HL-60 (cell line): ENCODE data around the gene KAZALD1.

Source experiments
- DNase-seq, 2 experiments: peaks; one replicate each; pipeline ENCODE4 v3.0.0-alpha.2; 2010 to 2020; ENCODE audit warnings: low read depth in 1 of 2, low spot score in 1 of 2
- H3K27ac ChIP-seq: fragments of 250-450 bp; sonication (Bioruptor Pico); replicated peaks from 2 replicates; pipeline ENCODE4 v1.5.1; 2020; ENCODE audit warnings: mild to moderate bottlenecking, moderate library complexity
- H3K27me3 ChIP-seq: fragments of 250-450 bp; sonication (Bioruptor Pico); 2 replicates; pipeline ENCODE4 v1.5.1; 2021; ENCODE audit warnings: mild to moderate bottlenecking, moderate library complexity; ENCODE audit not compliant: insufficient read depth, poor library complexity, severe bottlenecking
- H3K4me3 ChIP-seq: replicated peaks from 2 replicates; pipeline ENCODE4 v1.5.1; 2011; ENCODE audit warnings: mild to moderate bottlenecking, control low read depth, low read length; ENCODE audit not compliant: insufficient read depth
- GABPA ChIP-seq: IDR thresholded peaks from 2 replicates; pipeline ENCODE4 v1.6.1; 2012; ENCODE audit warnings: low read depth
- POLR2AphosphoS5 ChIP-seq: IDR thresholded peaks from 2 replicates; pipeline ENCODE4 v1.6.1; 2012; ENCODE audit warnings: low read depth
- SPI1 ChIP-seq: IDR thresholded peaks from 2 replicates; pipeline ENCODE4 v1.6.1; 2012; ENCODE audit warnings: low read depth, mild to moderate bottlenecking, borderline replicate concordance
- TF ChIP-seq, protein P1 (sequence below): IDR thresholded peaks from one replicate; pipeline ENCODE4 v1.5.1; 2011; ENCODE audit warnings: low read length, control low read depth, inconsistent platforms; ENCODE audit not compliant: insufficient read depth
- TF ChIP-seq, protein P2 (sequence below): IDR thresholded peaks from 2 replicates; pipeline ENCODE4 v1.6.1; 2012; ENCODE audit warnings: low read depth; ENCODE audit not compliant: insufficient replicate concordance

KAZALD1 gene

DNA sequence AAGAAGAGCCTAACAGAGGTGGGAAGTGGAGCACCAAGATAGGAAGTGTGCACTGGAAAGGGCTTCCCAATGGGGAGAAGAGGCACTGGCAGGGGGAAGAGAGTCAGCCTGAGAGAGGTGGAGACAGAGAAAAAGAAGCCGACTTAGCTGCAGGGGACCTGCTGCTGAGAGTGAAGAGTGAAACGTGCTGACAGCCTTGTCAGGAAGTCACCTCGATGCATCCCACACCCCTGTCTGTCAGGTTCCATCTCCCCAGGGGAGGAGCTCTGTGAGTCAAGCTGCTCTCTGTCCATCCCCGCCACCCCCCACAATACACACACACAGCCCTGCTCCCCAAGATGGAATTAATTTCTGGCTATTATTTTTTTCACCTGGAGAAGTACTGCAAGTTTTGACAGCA, 14.0 kb downstream of the KAZALD1 start:
- no peak for DNase-seq
- no peak overlapping the region for H3K4me3 ChIP-seq
- peaks cover 10% of the 10 kb centered on the region for H3K27me3 ChIP-seq
- no peak overlapping the region for H3K27ac ChIP-seq
- TF ChIP-seq, protein P1, sequence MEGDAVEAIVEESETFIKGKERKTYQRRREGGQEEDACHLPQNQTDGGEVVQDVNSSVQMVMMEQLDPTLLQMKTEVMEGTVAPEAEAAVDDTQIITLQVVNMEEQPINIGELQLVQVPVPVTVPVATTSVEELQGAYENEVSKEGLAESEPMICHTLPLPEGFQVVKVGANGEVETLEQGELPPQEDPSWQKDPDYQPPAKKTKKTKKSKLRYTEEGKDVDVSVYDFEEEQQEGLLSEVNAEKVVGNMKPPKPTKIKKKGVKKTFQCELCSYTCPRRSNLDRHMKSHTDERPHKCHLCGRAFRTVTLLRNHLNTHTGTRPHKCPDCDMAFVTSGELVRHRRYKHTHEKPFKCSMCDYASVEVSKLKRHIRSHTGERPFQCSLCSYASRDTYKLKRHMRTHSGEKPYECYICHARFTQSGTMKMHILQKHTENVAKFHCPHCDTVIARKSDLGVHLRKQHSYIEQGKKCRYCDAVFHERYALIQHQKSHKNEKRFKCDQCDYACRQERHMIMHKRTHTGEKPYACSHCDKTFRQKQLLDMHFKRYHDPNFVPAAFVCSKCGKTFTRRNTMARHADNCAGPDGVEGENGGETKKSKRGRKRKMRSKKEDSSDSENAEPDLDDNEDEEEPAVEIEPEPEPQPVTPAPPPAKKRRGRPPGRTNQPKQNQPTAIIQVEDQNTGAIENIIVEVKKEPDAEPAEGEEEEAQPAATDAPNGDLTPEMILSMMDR: no peak
- TF ChIP-seq GABPA (no peak), SPI1 (no peak), POLR2AphosphoS5 (no peak)
- TF ChIP-seq, protein P2, sequence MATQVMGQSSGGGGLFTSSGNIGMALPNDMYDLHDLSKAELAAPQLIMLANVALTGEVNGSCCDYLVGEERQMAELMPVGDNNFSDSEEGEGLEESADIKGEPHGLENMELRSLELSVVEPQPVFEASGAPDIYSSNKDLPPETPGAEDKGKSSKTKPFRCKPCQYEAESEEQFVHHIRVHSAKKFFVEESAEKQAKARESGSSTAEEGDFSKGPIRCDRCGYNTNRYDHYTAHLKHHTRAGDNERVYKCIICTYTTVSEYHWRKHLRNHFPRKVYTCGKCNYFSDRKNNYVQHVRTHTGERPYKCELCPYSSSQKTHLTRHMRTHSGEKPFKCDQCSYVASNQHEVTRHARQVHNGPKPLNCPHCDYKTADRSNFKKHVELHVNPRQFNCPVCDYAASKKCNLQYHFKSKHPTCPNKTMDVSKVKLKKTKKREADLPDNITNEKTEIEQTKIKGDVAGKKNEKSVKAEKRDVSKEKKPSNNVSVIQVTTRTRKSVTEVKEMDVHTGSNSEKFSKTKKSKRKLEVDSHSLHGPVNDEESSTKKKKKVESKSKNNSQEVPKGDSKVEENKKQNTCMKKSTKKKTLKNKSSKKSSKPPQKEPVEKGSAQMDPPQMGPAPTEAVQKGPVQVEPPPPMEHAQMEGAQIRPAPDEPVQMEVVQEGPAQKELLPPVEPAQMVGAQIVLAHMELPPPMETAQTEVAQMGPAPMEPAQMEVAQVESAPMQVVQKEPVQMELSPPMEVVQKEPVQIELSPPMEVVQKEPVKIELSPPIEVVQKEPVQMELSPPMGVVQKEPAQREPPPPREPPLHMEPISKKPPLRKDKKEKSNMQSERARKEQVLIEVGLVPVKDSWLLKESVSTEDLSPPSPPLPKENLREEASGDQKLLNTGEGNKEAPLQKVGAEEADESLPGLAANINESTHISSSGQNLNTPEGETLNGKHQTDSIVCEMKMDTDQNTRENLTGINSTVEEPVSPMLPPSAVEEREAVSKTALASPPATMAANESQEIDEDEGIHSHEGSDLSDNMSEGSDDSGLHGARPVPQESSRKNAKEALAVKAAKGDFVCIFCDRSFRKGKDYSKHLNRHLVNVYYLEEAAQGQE: no peak

DNA sequence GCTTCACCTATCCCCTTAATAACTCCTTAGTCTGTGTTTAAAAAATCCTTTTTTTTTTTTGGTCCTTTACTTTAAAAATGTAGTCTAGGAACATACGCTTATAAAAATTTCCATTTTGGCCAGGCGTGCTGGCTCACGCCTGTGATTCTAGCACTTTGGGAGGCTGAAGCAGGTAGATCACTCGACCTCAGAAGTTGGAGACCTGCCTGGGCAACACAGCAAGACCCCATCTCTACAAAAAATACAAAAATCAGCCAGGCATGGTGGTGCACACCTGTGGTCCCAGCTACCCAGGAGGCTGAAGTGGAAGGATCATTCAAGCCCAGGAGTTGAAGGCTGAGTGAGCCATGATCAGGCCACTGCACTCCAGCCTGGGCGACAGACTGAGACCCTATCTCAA, 14.8 kb downstream of the KAZALD1 start:
- no peak for DNase-seq

DNA sequence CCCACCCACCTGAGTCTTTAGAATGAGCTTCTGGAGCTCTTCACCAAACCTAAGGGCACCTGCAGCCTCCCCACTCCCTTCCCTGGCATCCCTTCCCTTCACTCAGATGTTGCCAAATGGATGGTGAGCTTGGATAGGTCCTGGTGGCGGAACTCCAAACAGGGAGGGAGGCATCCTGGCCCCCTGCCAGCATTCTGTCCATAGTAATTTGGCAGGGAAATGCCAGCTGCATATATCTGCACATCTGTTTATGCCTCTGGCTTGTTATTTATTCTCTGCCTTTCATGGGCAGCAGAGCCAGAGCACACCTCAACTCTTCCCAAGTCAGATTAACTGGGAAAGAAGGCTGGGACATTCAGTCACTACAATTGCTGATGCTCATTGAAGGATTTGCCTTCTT, 18.1 kb downstream of the KAZALD1 start:
- TF ChIP-seq GABPA: no peak
- TF ChIP-seq, protein P1: no peak
- TF ChIP-seq POLR2AphosphoS5: no peak
- TF ChIP-seq SPI1: no peak
- TF ChIP-seq, protein P2: no peak
- H3K27ac ChIP-seq: no peak overlapping the region
- peaks cover 7% of the 10 kb centered on the region for H3K27me3 ChIP-seq
- H3K4me3 ChIP-seq: no peak overlapping the region
- no peak for DNase-seq

More for the DNA sequence above, 14.8 kb downstream of the KAZALD1 start:
- Histone ChIP-seq H3K4me3 (no peak overlapping the region), H3K27ac (no peak overlapping the region), H3K27me3 (peaks cover 10% of the 10 kb centered on the region)
- TF ChIP-seq, protein P1: no peak
- no peak for TF ChIP-seq SPI1
- no peak for TF ChIP-seq POLR2AphosphoS5
- TF ChIP-seq, protein P2: no peak
- no peak for TF ChIP-seq GABPA
